A549 (cell line): ENCODE data around the gene AGPAT2. TPM values are rescaled to one million over a fixed set of nuclear protein-coding genes. Genes with fewer than 3 reads are reported as not detected.

Experiments
- ATAC-seq, 2 experiments: fragments of 200-7000 bp in 1 of 2; fragments of >200 bp in 1 of 2; cut with Nextera tagmentation in 1 of 2; cut with Tn5 transposase in 1 of 2; 3 replicates each; pipeline versions ENCODE4 v1.8.0 to v1.9.1; 2018 to 2020; ENCODE audit warnings: mild to moderate bottlenecking in 1 of 2, moderate library complexity in 1 of 2
- CTCF ChIA-PET: fragments of 300-600 bp; sonication (Branson Sonifier 250); formaldehyde crosslinking; extraction: SDS; loops from one replicate; lab custom pipeline; 2021; ENCODE audit warnings: antibody characterized with exemption, inconsistent platforms; lab: Yijun Ruan, JAX
- POLR2A ChIA-PET: fragments of 350-600 bp; formaldehyde crosslinking; extraction: SDS; loops from one replicate; lab custom pipeline; 2021; ENCODE audit warnings: antibody characterized with exemption, inconsistent platforms; lab: Yijun Ruan, JAX
- DNase-seq, 2 experiments: peaks; one replicate each; pipeline versions ENCODE4 v3.0.0 to v3.0.0-alpha.2; 2011 to 2016; ENCODE audit warnings: low read depth in 1 of 2, low spot score in 1 of 2
- FAIRE-seq: peaks from 2 replicates; lab custom pipeline; 2011; peaks lifted over from hg19 to GRCh38; lab: Jason Lieb, UNC
- H3K27ac ChIP-seq, 2 experiments: fragments of >200 bp; sonication (Bioruptor Twin); formaldehyde crosslinking; 3 replicates each; pipeline ENCODE4 v1.5.1; 2016 to 2017
- H3K4me1 ChIP-seq: fragments of >200 bp; sonication (Bioruptor Twin); formaldehyde crosslinking; 3 replicates; pipeline ENCODE4 v1.6.1; 2016
- H3K4me2 ChIP-seq: fragments of >200 bp; sonication (Bioruptor Twin); formaldehyde crosslinking; 3 replicates; pipeline ENCODE4 v1.6.1; 2016
- H3K4me3 ChIP-seq: fragments of >200 bp; sonication (Bioruptor Twin); formaldehyde crosslinking; 3 replicates; pipeline ENCODE4 v1.5.1; 2016
- H3K9me3 ChIP-seq: fragments of >200 bp; sonication (Bioruptor Twin); formaldehyde crosslinking; 3 replicates; pipeline ENCODE4 v1.6.1; 2016
- BCL3 ChIP-seq: fragments of >200 bp; sonication (Bioruptor Twin); formaldehyde crosslinking; IDR thresholded peaks from 3 replicates; pipeline ENCODE4 v1.6.1; 2016
- CEBPB ChIP-seq, 2 experiments: fragments of >200 bp in 1 of 2; sonication (Bioruptor Twin) in 1 of 2; formaldehyde crosslinking in 1 of 2; IDR thresholded peaks; 2 replicates each; pipeline ENCODE4 v1.6.1; 2012 to 2016
- CHD4 ChIP-seq: fragments of 200-600 bp; sonication (generic); IDR thresholded peaks from 2 replicates; pipeline ENCODE4 v1.6.1; 2016; ENCODE audit warnings: antibody characterized with exemption, mild to moderate bottlenecking, borderline replicate concordance
- EHF ChIP-seq: fragments of 250-450 bp; sonication (Bioruptor Pico); IDR thresholded peaks from 2 replicates; pipeline ENCODE4 v1.5.0; 2020; ENCODE audit warnings: mild to moderate bottlenecking
- ESRRA ChIP-seq: fragments of 150-350 bp; IDR thresholded peaks from 2 replicates; pipeline ENCODE4 v1.6.1; 2014; ENCODE audit warnings: mild to moderate bottlenecking, low read length, borderline replicate concordance
- FOSL2 ChIP-seq, 2 experiments: fragments of 450-650 bp in 1 of 2; fragments of >200 bp in 1 of 2; sonication (Bioruptor Twin) in 1 of 2; formaldehyde crosslinking; IDR thresholded peaks; 2 replicates each; pipeline versions ENCODE4 v1.5.0 to v1.6.1; 2016 to 2020; ENCODE audit warnings: mild to moderate bottlenecking in 1 of 2, moderate library complexity in 1 of 2
- HDAC2 ChIP-seq: fragments of 200-600 bp; sonication (generic); IDR thresholded peaks from 2 replicates; pipeline ENCODE4 v1.6.1; 2016
- HMGXB4 ChIP-seq: fragments of 250-450 bp; sonication (Bioruptor Pico); IDR thresholded peaks from 2 replicates; pipeline ENCODE4 v1.5.0; 2021; ENCODE audit warnings: mild to moderate bottlenecking, moderate library complexity, borderline replicate concordance
- JUN ChIP-seq, 2 experiments: fragments of >200 bp; sonication (Bioruptor Twin); formaldehyde crosslinking; IDR thresholded peaks; 2 replicates in 1 of 2; 3 replicates in 1 of 2; pipeline ENCODE4 v1.6.1; 2016 to 2017
- JUNB ChIP-seq: fragments of >200 bp; sonication (Bioruptor Twin); formaldehyde crosslinking; IDR thresholded peaks from 2 replicates; pipeline ENCODE4 v1.6.1; 2016
- KDM5A ChIP-seq: fragments of 200-600 bp; sonication (generic); IDR thresholded peaks from 2 replicates; pipeline ENCODE4 v1.6.1; 2016; ENCODE audit warnings: antibody characterized with exemption, mild to moderate bottlenecking
- PHF8 ChIP-seq: fragments of 200-600 bp; sonication (generic); IDR thresholded peaks from 2 replicates; pipeline ENCODE4 v1.6.1; 2016; ENCODE audit warnings: low read depth, mild to moderate bottlenecking, antibody characterized with exemption, moderate library complexity, borderline replicate concordance
- POLR2AphosphoS2 ChIP-seq: conservative IDR thresholded peaks from 2 replicates; pipeline ENCODE4 v1.6.1; 2012; ENCODE audit warnings: low read length, improper control_type of control experiment, inconsistent platforms
- RAD21 ChIP-seq, 2 experiments: fragments of >200 bp in 1 of 2; sonication (Bioruptor Twin) in 1 of 2; formaldehyde crosslinking in 1 of 2; IDR thresholded peaks in 1 of 2; conservative IDR thresholded peaks in 1 of 2; 2 replicates in 1 of 2; 3 replicates in 1 of 2; pipeline ENCODE4 v1.6.1; 2012 to 2018; ENCODE audit warnings: inconsistent platforms in 1 of 2
- RARB ChIP-seq: fragments of 250-450 bp; sonication (Bioruptor Pico); IDR thresholded peaks from 2 replicates; pipeline ENCODE4 v1.8.0; 2021; ENCODE audit warnings: mild to moderate bottlenecking, moderate library complexity
- REST ChIP-seq: fragments of 200-600 bp; sonication (generic); IDR thresholded peaks from 2 replicates; pipeline ENCODE4 v1.6.1; 2016; ENCODE audit warnings: antibody characterized with exemption, mild to moderate bottlenecking, moderate library complexity
- SREBF2 ChIP-seq: fragments of 450-650 bp; IDR thresholded peaks from 2 replicates; pipeline ENCODE4 v1.6.1; 2014; ENCODE audit warnings: mild to moderate bottlenecking, moderate library complexity
- USF2 ChIP-seq: fragments of 450-650 bp; IDR thresholded peaks from 2 replicates; pipeline ENCODE4 v1.6.1; 2014; ENCODE audit warnings: antibody characterized with exemption
- ZFP36 ChIP-seq: fragments of 450-650 bp; IDR thresholded peaks from 2 replicates; pipeline ENCODE4 v1.6.1; 2014; ENCODE audit warnings: borderline replicate concordance; ENCODE audit not compliant: partially characterized antibody
- ZNF302 ChIP-seq: fragments of 250-450 bp; sonication (Bioruptor Pico); IDR thresholded peaks from 2 replicates; pipeline ENCODE4 v1.9.0; 2021; ENCODE audit warnings: inconsistent platforms, mild to moderate bottlenecking, moderate library complexity
- WGBS: methylation state at CpG from one replicate; pipeline ENCODE4 v1.1.6; 2017; ENCODE audit errors: missing lambda C conversion rate; 5-methylcytosine and 5-hydroxymethylcytosine counted together
- polyA plus RNA-seq, 4 experiments: library from polyadenylated mRNA; depleted of rRNA in 3 of 4; stranded (reverse); fragments of >200 nt; fragmentation: RNase III in 1 of 4; extraction: RNeasy Plus Mini Kit Qiagen cat#74134 plus additional on column Dnase treatment in 1 of 4; gene quantifications; 2 replicates in 3 of 4; 3 replicates in 1 of 4; pipeline ENCODE4 v1.2.3, GENCODE V29; 2011 to 2017

Gene AGPAT2
- polyA plus RNA-seq, 2 of the 4 experiments (the other 2 are of a cell fraction): 32.3 to 49.5 TPM

GRCh38 chr9:136687721-136688223, 515 bp upstream of the AGPAT2 start (continued):
- no peak for TF ChIP-seq REST
- TF ChIP-seq POLR2AphosphoS2: no peak
- TF ChIP-seq ZNF302 (CRISPR knock-in tag): no peak

GRCh38 chr9:136686534-136686793, 793 bp downstream of the AGPAT2 start:
- ATAC-seq (no peak; a peak in 1 of 6 replicates), FAIRE-seq (no peak), DNase-seq (no peak)
- no peaks in the 10 kb centered on the region for H3K9me3 ChIP-seq
- peaks cover 31% of the 10 kb centered on the region for H3K4me1 ChIP-seq
- ChIA-PET CTCF (interaction anchor here (0.7 to 13.4 kb wide), 5 partner anchors 9 to 42 kb away, joined by 3 to 186 read pairs (median 8); no protein-coding TSS in a partner anchor), POLR2A (no interaction called here)
- WGBS: 0% methylated on average over 4 of the region's 20 CpGs
- peak overlapping the region; percentile 100 for H3K4me2 ChIP-seq
- peak overlapping the region; percentile 72 for H3K4me3 ChIP-seq
- TF ChIP-seq USF2 (no peak), HDAC2 (no peak), RAD21 (conservative IDR thresholded peaks at IDR 0.05 in 1 of 2, IDR thresholded peaks at IDR 0.05 in 1 of 2) (no peak), ESRRA (no peak), SREBF2 (no peak), FOSL2 (IDR thresholded peaks at IDR 0.05) (no peak), FOSL2 (CRISPR knock-in tag; IDR thresholded peaks at IDR 0.05) (no peak), PHF8 (no peak), RARB (CRISPR knock-in tag) (no peak), POLR2AphosphoS2 (no peak), ZFP36 (no peak), KDM5A (no peak), CHD4 (no peak), CEBPB (IDR thresholded peaks at IDR 0.05) (no peak), EHF (CRISPR knock-in tag) (no peak), JUN (IDR thresholded peaks at IDR 0.05) (no peak), HMGXB4 (no peak), BCL3 (no peak), JUNB (no peak)
- H3K27ac ChIP-seq: peak overlapping the region; percentile 85 to 96
